Stimulated activated CD8-positive, alpha-beta memory T cell treated with anti-CD3 and anti-CD28 coated beads, Interleukin-15, amount 100 ng/mL, for 4 hours (primary cell): Measurements from ENCODE around the gene FAM50A.

Source experiments
- DNase-seq, 2 donors: peaks; one replicate each; pipeline ENCODE4 v3.0.0-alpha.2; 2020; ENCODE audit warnings: low read depth in 2 of 2

Gene FAM50A

GRCh38 chrX:154439841-154440240 lies 4.1 kb upstream of the FAM50A start:
- no peak for DNase-seq

GRCh38 chrX:154440623-154441357 lies 3.2 kb upstream of the FAM50A start:
- no peak for DNase-seq

GRCh38 chrX:154441564-154441963 lies 2.4 kb upstream of the FAM50A start:
- DNase-seq = no peak

- DNase-seq = no peak
Observed at GRCh38 chrX:154441984-154442707, 1.8 kb upstream of the FAM50A start.

GRCh38 chrX:154443479-154443910 lies 446 bp upstream of the FAM50A start:
- DNase-seq = no peak

GRCh38 chrX:154444755-154445246 lies 860 bp downstream of the FAM50A start:
- DNase-seq = no peak

GRCh38 chrX:154445776-154446175 lies 1.8 kb downstream of the FAM50A start:
- DNase-seq = no peak

GRCh38 chrX:154446430-154446829 lies 2.5 kb downstream of the FAM50A start:
- DNase-seq = no peak

- no peak for DNase-seq
Observed at GRCh38 chrX:154448484-154448883, 4.5 kb downstream of the FAM50A start.

GRCh38 chrX:154449618-154450017 lies 5.7 kb downstream of the FAM50A start:
- DNase-seq = no peak

GRCh38 chrX:154450312-154450711 lies 6.4 kb downstream of the FAM50A start:
- no peak for DNase-seq

GRCh38 chrX:154452823-154453222 lies 8.9 kb downstream of the FAM50A start:
- DNase-seq = no peak

GRCh38 chrX:154457491-154458115 lies 13.7 kb downstream of the FAM50A start:
- DNase-seq = peak in 1 of 2 donors; percentile 23

- peak; percentile 19 to 48 for DNase-seq
Observed at GRCh38 chrX:154458116-154458953, 14.4 kb downstream of the FAM50A start, which contains the start of gene PLXNA3. Gene PLXNA3 (plus strand): TSS chrX:154458281. CDS start chrX:154460184, 1,903 bp downstream.

GRCh38 chrX:154458954-154459778 lies 15.2 kb downstream of the FAM50A start:
- no peak for DNase-seq

- DNase-seq = no peak
Observed at GRCh38 chrX:154459832-154460231, 15.9 kb downstream of the FAM50A start.

GRCh38 chrX:154460326-154460725 lies 16.4 kb downstream of the FAM50A start:
- no peak for DNase-seq

- DNase-seq = no peak
Observed at GRCh38 chrX:154462396-154462795, 18.5 kb downstream of the FAM50A start.

GRCh38 chrX:154463611-154464220 lies 19.8 kb downstream of the FAM50A start:
- DNase-seq = no peak

- DNase-seq = no peak
Observed at GRCh38 chrX:154464806-154465365, 20.9 kb downstream of the FAM50A start.
